Fibroblast of the conjunctiva (primary cell): ENCODE measurements around the gene GNLY.

ENCODE experiments used
- DNase-seq: peaks from one replicate; pipeline ENCODE4 v3.0.0-alpha.2; 2010; ENCODE audit warnings: low read depth

Gene GNLY

GRCh38 chr2:85728883-85729824 lies 35.0 kb downstream of the GNLY start:
- peak; percentile 71 for DNase-seq

- no peak for DNase-seq
Observed at GRCh38 chr2:85729825-85730510, 35.8 kb downstream of the GNLY start.

- no peak for DNase-seq
Observed at GRCh38 chr2:85730686-85731230, 36.6 kb downstream of the GNLY start.

- no peak for DNase-seq
Observed at GRCh38 chr2:85731606-85732005, 37.4 kb downstream of the GNLY start.

GRCh38 chr2:85732467-85733120 lies 38.4 kb downstream of the GNLY start:
- DNase-seq = no peak

GRCh38 chr2:85733121-85733960 lies 39.2 kb downstream of the GNLY start:
- DNase-seq = no peak

- no peak for DNase-seq
Observed at GRCh38 chr2:85734015-85734414, 39.9 kb downstream of the GNLY start.

GRCh38 chr2:85734942-85735608 lies 40.9 kb downstream of the GNLY start:
- no peak for DNase-seq

GRCh38 chr2:85735691-85736090 lies 41.5 kb downstream of the GNLY start:
- DNase-seq = no peak

- DNase-seq = no peak
Observed at GRCh38 chr2:85736456-85737355, 42.5 kb downstream of the GNLY start.

GRCh38 chr2:85737481-85737880 lies 43.3 kb downstream of the GNLY start:
- DNase-seq = peak; percentile 92

- DNase-seq = no peak
Observed at GRCh38 chr2:85737961-85738360, 43.8 kb downstream of the GNLY start.

- no peak for DNase-seq
Observed at GRCh38 chr2:85740193-85740592, 46.0 kb downstream of the GNLY start.

GRCh38 chr2:85741211-85741832 lies 47.2 kb downstream of the GNLY start:
- no peak for DNase-seq

- DNase-seq = peak; percentile 76
Observed at GRCh38 chr2:85741833-85742455, 47.8 kb downstream of the GNLY start.

- DNase-seq = no peak
Observed at GRCh38 chr2:85743304-85743978, 49.3 kb downstream of the GNLY start.

GRCh38 chr2:85744055-85744454 lies 49.9 kb downstream of the GNLY start:
- DNase-seq = no peak
